Gastrocnemius medialis (tissue), 4 donors: Measurements from ENCODE around the gene PAK4.

Experiments used
- POLR2A ChIP-seq, 2 donors: fragments of 450-650 bp; IDR thresholded peaks; one replicate each; pipeline ENCODE4 v1.6.1; 2017; ENCODE audit warnings: antibody characterized with exemption in 2 of 2, mild to moderate bottlenecking in 2 of 2, moderate library complexity in 2 of 2
- TF ChIP-seq, protein P1 (sequence below), 5 experiments: fragments of 450-650 bp in 3 of 5; fragments of 200-600 bp in 2 of 5; sonication (generic) in 2 of 5; IDR thresholded peaks in 4 of 5; conservative IDR thresholded peaks in 1 of 5; 1 replicate in 4 of 5; 2 replicates in 1 of 5; pipeline ENCODE4 v1.5.1; 2016 to 2019; ENCODE audit warnings: antibody characterized with exemption in 5 of 5, mild to moderate bottlenecking in 3 of 5, moderate library complexity in 3 of 5

DNA sequence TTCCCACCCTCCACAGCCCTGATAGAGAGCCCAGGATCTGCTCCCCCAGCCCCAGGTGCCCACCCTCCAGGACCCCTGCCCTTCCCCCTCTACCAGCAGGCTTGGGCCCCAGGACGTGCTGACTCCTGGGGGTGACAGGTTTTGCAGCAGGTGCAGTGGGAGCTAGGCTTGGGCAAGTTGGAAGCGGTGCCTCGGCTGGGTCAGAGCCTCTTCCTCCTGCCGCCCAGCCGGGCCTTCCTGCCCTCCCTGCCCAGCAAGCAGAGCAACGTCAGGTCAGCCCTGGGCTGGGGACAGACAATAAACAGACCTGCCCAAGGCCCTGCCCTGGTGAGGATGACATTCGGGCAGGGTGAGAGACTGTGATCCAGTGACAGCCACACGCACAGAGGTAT, 62.0 kb downstream of the PAK4 start:
- TF ChIP-seq, protein P1, sequence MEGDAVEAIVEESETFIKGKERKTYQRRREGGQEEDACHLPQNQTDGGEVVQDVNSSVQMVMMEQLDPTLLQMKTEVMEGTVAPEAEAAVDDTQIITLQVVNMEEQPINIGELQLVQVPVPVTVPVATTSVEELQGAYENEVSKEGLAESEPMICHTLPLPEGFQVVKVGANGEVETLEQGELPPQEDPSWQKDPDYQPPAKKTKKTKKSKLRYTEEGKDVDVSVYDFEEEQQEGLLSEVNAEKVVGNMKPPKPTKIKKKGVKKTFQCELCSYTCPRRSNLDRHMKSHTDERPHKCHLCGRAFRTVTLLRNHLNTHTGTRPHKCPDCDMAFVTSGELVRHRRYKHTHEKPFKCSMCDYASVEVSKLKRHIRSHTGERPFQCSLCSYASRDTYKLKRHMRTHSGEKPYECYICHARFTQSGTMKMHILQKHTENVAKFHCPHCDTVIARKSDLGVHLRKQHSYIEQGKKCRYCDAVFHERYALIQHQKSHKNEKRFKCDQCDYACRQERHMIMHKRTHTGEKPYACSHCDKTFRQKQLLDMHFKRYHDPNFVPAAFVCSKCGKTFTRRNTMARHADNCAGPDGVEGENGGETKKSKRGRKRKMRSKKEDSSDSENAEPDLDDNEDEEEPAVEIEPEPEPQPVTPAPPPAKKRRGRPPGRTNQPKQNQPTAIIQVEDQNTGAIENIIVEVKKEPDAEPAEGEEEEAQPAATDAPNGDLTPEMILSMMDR (IDR thresholded peaks at IDR 0.05 in 4 of 5, conservative IDR thresholded peaks at IDR 0.05 in 1 of 5): no peak
- no peak for TF ChIP-seq POLR2A (IDR thresholded peaks at IDR 0.05)
